Measurements from ENCODE around the gene SLC9A3. TPM values are rescaled to one million over a fixed set of nuclear protein-coding genes. Genes with fewer than 3 reads are reported as not detected.

The SLC9A3 gene
- total and polyA plus RNA-seq, 12 donors: 0.53 to 1.5 (median 1.0) TPM

DNA sequence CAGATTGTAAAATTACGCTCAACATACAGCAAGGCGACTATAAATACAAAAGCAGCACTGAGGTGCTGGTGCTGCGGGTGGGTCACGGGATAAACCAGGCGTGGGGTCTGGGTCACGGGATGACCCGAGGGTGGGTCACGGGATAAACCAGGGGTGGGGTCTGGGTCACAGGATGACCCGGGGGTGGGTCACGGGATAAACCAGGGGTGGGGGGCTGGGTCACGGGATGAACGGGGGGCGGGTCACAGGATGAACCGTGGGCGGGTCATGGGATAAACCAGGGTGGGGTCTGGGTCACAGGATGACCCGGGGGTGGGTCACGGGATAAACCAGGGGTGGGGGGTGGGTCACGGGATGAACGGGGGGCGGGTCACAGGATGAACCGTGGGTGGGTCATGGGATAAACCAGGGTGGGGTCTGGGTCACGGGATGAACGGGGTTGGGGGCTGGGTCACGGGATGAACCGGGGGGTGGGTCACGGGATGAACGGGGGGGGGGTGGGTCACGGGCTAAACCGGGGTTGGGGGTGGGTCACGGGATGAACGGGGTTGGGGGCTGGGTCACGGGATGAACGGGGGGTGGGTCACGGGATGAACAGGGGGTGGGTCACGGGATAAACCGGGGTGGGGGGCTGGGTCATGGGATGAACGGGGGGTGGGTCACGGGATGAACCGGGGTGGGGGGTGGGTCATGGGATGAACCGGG lies 30.2 kb upstream of the SLC9A3 start:
- intact Hi-C loops (cut with DNase I): no loop called here
- no peaks in the 10 kb centered on the region for H3K36me3 ChIP-seq
- no peak for DNase-seq

DNA sequence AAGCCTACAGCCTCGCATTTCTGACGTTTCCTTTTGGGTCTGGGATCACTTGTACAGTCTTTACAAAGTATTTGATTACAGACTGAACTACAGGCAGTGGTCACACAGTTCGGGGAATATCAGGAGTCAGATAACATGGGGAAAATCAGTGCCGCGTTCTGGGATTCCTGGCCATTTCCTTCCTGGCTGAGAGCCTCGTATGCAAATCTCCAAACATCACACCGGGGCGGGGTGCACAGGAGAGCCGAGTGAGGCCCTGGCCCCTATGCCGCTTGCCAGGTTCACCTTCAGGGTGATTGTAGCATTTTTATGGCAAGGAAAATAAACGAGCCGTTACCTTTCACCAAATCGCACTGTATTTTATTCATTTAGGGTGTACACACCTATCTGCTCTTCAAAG lies 29.6 kb upstream of the SLC9A3 start:
- H3K36me3 ChIP-seq: no peaks in the 10 kb centered on the region
- 63 to 68% methylated on average over 13 of the region's 13 CpGs for WGBS, 2 donors
- H3K9me3 ChIP-seq: peaks cover 0 to 7% (median 0%) of the 10 kb centered on the region in 11 donors
- intact Hi-C loops (cut with DNase I): no loop called here
- no peak overlapping the region for H3K27ac ChIP-seq
- H3K4me1 ChIP-seq: no peaks in the 10 kb centered on the region
- peaks cover 0 to 34% (median 31%) of the 10 kb centered on the region in 7 donors for H3K27me3 ChIP-seq
- no peak overlapping the region for H3K4me3 ChIP-seq
- TF ChIP-seq, protein P1, sequence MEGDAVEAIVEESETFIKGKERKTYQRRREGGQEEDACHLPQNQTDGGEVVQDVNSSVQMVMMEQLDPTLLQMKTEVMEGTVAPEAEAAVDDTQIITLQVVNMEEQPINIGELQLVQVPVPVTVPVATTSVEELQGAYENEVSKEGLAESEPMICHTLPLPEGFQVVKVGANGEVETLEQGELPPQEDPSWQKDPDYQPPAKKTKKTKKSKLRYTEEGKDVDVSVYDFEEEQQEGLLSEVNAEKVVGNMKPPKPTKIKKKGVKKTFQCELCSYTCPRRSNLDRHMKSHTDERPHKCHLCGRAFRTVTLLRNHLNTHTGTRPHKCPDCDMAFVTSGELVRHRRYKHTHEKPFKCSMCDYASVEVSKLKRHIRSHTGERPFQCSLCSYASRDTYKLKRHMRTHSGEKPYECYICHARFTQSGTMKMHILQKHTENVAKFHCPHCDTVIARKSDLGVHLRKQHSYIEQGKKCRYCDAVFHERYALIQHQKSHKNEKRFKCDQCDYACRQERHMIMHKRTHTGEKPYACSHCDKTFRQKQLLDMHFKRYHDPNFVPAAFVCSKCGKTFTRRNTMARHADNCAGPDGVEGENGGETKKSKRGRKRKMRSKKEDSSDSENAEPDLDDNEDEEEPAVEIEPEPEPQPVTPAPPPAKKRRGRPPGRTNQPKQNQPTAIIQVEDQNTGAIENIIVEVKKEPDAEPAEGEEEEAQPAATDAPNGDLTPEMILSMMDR (IDR thresholded peaks at IDR 0.05): no peak
- ATAC-seq: no peak
- DNase-seq: no peak

More for the DNA sequence above, 30.2 kb upstream of the SLC9A3 start:
- Histone ChIP-seq H3K4me1 (no peaks in the 10 kb centered on the region), H3K27ac (no peak overlapping the region), H3K9me3 (peaks cover 0 to 7% (median 0%) of the 10 kb centered on the region in 11 donors), H3K4me3 (no peak overlapping the region), H3K27me3 (peaks cover 0 to 33% (median 31%) of the 10 kb centered on the region in 7 donors)
- 96 to 97% methylated on average over 39 to 40 of the region's 40 CpGs for WGBS, 2 donors
- TF ChIP-seq, protein P1 (IDR thresholded peaks at IDR 0.05): no peak
- no peak for ATAC-seq

DNA sequence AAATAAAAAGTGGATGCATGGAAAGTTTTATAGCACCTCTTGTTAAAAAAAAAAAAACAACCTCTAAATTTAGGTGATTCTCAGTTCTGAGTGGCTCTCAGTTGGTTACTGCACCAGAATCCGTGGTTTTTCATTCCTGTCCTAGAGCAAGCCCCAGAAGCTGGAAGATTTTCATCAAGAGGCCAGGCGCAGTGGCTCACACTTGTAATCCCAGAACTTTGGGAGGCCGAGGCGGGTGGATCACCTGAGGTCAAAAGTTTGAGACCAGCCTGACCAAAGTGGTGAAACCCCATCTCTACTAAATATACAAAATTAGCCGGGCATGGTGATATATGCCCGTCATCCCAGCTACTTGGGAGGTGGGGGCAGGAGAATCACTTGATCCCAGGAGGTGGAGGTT lies 27.2 kb upstream of the SLC9A3 start:
- H3K9me3 ChIP-seq: peaks cover 0 to 7% (median 0%) of the 10 kb centered on the region in 11 donors
- H3K27ac ChIP-seq: no peak overlapping the region
- 85 to 90% methylated on average over 6 of the region's 6 CpGs for WGBS, 2 donors
- no peak overlapping the region for H3K4me3 ChIP-seq
- peaks cover 0 to 53% (median 46%) of the 10 kb centered on the region in 7 donors for H3K27me3 ChIP-seq
- no peak for DNase-seq
- H3K36me3 ChIP-seq: no peaks in the 10 kb centered on the region
- intact Hi-C loops (cut with DNase I): no loop called here
- TF ChIP-seq, protein P1 (IDR thresholded peaks at IDR 0.05): no peak
- ATAC-seq: no peak
- no peaks in the 10 kb centered on the region for H3K4me1 ChIP-seq

DNA sequence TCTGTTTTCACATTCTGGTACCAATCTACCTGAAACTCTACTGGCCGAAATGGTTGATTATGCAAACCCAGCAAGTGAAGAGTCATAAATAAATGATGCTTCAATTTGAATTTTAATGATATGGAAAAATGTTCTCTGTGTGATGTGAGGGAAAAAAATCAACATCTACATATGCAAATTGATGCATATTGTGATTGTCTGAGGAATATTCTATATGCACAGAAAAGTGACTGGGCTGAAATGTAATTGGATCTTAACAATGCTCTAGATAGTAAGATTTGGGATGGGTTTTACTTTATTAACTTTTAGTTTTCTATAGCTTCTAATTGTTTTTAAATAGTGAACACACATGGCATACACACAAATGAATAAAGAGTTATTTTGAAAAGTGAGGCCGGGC lies 25.0 kb upstream of the SLC9A3 start:
- TF ChIP-seq, protein P1 (IDR thresholded peaks at IDR 0.05): no peak
- Histone ChIP-seq H3K9me3 (peaks cover 0 to 7% (median 0%) of the 10 kb centered on the region in 11 donors), H3K36me3 (no peaks in the 10 kb centered on the region), H3K4me3 (no peak overlapping the region), H3K27ac (no peak overlapping the region), H3K27me3 (peaks cover 0 to 62% (median 55%) of the 10 kb centered on the region in 7 donors), H3K4me1 (peaks cover 0 to 3% (median 0%) of the 10 kb centered on the region in 9 donors)
- intact Hi-C loops (cut with DNase I): no loop called here
- ATAC-seq: no peak
- WGBS, 2 donors: 88 to 93% methylated on average over 2 of the region's 2 CpGs
- no peak for DNase-seq

All from heart right ventricle (tissue), 16 donors.